Hypothalamus (tissue), 51 donors: Measurements from ENCODE around the gene PPM1B.
"Not testable (repeated sequence)": the region's sequence is repeated elsewhere in the genome, so short reads cannot be mapped to it uniquely, and the experiment has no call there.

Experiments used
- DNase-seq, 51 donors: peaks; one replicate each; lab custom pipeline; 2025; lab: John Stamatoyannopoulos, UW

Gene PPM1B

DNA sequence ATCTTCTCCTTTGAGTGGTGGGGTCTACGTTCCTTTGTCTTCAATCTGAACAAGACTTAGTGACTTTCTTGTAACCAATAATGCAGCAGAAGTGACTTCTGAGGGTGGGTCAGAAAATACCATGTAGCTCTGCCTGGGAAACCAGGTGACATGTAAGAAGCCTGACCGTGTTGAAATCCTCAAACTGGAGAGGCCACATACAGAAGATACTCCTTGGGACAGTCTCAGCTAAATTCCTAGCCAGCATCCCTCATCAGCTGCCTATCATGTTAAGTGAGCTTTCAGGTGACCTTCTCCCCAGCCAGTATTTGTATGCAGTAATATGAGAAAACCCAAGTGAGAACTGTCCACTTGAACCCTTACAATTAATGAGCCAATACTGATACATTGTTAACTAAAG, 27.0 kb downstream of the PPM1B start:
- no peak for DNase-seq

- no peak for DNase-seq
These were observed 29.1 kb downstream of the PPM1B start for GRCh38 chr2:44197816-44198215.

- DNase-seq = no peak
These were observed 31.3 kb downstream of the PPM1B start for GRCh38 chr2:44200011-44200410.

DNA sequence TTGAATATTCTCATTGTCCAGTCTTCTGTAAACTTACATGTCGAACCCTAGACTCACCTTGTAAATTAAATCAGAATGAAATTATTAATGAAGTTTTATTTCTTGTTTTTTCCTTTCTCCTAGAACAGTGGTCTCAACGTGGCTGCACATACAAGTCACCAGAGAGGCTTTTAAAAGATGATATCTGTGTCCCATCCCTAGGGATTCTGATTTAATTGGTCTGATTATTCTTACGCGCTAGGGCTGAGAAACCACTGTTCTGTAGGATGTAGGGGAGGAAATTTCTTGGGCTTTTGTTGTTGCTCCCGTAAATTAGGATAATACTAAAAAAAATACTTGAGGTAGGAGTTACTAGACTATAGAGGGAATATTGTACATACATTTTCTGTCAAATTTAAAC, 32.1 kb downstream of the PPM1B start:
- no peak for DNase-seq

DNA sequence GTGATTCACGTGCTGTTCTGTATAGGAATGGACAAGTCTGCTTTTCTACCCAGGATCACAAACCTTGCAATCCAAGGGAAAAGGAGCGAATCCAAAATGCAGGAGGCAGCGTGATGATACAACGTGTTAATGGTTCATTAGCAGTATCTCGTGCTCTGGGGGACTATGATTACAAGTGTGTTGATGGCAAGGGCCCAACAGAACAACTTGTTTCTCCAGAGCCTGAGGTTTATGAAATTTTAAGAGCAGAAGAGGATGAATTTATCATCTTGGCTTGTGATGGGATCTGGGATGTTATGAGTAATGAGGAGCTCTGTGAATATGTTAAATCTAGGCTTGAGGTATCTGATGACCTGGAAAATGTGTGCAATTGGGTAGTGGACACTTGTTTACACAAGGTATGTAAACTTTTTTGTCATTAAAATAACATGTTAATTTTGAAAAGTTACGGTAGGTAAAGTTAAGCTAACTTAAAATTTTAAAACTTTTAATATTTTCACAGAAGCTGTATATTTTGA, 33.0 kb downstream of the PPM1B start:
- peak in 1 of 51 donors; percentile 3 for DNase-seq

GRCh38 chr2:44203542-44203941, 34.9 kb downstream of the PPM1B start:
- DNase-seq = no peak

- DNase-seq = no peak
These were observed 36.5 kb downstream of the PPM1B start for GRCh38 chr2:44205169-44205568.

DNA sequence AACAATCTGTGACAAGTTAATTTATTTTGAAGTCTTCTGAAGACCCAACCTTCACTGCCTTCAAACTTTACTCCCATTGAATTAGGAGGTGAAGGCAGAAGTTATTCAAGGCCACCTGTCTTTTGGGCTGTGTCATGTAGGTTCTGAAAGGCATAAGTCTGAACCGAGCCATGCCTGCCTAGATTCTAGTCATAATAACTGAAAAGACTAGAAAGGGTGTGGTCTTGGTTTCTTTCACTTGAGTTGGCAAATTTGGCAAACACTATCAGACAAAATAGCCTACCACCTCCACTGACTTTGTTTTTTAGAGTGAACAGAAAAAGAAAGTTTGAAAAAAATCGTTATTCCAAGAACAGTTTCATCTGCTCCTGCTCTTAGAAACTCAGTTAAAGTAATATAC, 38.4 kb downstream of the PPM1B start:
- DNase-seq = no peak

GRCh38 chr2:44207648-44208047, 39.0 kb downstream of the PPM1B start:
- not testable (repeated sequence) for DNase-seq

- DNase-seq = no peak
These were observed 41.7 kb downstream of the PPM1B start for GRCh38 chr2:44210362-44210761.

DNA sequence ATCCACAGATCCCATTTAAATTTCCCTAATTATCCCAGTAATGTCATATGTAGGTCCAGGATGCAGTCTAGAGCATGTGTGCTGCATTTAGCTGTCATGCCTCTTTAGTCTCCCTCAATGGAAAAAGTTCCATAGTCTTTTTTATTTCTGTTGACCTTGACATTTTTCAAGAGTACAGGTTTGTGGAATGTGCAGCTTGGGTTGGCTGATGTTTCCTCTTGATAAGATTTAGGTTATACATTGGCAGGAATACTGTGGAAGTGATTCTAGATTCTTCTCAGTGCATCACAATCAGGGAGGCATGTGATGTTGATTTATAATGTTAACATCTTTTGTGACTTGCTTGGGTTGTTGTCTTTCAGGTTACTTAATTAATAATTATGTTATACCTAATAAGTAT, 42.5 kb downstream of the PPM1B start:
- DNase-seq = no peak

DNA sequence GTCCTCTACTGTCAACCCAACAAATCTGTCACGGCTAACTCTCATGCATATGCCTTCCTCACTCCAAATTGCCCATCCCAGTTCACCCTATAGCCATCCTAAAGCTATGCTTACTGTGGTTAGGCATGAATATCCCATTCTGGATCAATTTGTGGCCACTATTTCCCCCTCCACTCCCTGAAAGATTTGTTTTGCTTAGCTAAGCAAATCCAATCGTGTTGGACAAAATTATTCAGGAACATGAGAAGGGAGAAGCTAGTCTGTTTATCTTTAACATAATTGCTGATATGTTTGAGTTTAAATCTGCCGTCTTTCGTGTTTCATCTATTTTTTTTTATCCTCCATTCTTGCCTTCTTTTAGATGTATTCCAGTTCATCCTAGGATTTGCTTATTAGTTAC, 43.6 kb downstream of the PPM1B start:
- DNase-seq = no peak

- no peak for DNase-seq
These were observed 47.2 kb downstream of the PPM1B start for GRCh38 chr2:44215827-44216226.

DNA sequence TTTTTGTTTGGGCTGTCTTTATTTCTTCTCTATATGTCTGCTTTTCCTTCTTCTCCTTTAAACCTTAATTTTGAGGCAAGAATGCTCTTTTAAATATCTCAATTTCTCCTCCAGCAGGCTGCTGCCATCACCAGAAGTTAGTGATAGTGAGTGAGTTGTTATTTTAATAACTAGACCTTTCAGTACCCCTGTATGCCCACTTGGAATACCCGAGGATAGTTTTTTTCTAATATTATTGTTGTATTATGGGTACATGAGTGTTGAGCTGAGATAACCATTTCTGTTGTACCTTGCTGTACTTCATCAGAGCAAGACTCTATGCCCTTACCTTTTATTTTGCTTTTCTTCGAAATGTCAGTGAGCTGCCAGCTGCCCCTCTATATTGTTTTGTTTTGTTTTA, 50.1 kb downstream of the PPM1B start:
- DNase-seq = no peak

GRCh38 chr2:44226753-44227152, 58.1 kb downstream of the PPM1B start:
- no peak for DNase-seq

- peak in 3 of 51 donors; percentile 2 to 12 (median 6) for DNase-seq
These were observed 61.7 kb downstream of the PPM1B start for GRCh38 chr2:44230378-44230777.

GRCh38 chr2:44233450-44234128, 64.9 kb downstream of the PPM1B start:
- DNase-seq = no peak

DNA sequence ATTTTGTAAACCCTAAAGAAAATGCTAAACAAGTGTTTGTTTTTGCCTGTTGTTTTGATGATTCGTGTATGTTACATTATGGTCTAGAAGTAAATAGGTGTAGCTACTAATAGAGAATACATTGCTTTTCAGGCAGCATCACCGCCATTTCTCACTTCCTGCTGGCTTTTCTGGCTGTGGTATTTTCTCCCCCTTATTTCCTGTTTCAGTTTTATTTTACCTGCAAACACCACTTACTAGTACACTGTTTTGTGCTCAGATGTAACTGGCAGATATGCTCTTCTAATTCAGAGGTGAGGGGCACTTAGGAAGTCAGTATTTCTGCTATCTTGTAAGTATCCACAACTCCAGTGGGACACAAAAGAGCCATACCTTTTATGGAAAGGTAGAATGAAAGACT, 68.5 kb downstream of the PPM1B start:
- DNase-seq = no peak

GRCh38 chr2:44242904-44243303, 74.2 kb downstream of the PPM1B start:
- peak in 2 of 51 donors; percentile 7 to 37 for DNase-seq

DNA sequence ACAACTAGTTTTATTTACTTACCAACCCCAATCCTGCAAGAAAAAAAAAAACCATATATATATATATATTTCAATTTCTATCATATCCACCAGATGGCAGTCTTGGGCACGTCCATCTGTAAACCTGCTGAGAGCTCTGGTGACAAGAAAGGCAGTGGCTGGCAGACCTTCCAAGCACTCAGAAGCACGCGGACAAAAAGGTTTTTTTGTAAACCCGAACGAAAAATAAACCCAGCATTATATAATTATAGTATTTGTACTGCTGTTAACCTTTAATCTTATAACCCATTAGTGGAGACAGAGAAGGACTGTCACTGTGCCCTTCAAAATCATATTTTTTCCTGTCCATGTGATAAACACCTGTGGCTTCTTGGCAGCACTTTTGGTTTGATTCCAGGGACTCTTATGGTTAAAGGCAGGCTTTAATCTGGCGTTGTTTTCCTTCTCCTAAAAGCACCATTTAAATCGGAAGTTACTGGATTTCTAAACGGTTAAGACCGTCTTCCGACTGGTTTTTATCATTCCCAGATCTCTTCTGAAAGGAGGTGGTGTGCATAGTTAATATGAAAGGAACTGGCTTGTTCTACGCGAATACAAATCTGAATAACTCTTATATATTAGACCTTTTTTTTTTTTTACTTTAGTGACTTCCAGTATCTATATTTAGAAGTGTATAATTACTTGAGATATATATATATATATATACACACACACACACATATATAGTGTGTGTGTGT, 75.6 kb downstream of the PPM1B start:
- peak in 32 of 51 donors; percentile 2 to 74 (median 29) for DNase-seq

DNA sequence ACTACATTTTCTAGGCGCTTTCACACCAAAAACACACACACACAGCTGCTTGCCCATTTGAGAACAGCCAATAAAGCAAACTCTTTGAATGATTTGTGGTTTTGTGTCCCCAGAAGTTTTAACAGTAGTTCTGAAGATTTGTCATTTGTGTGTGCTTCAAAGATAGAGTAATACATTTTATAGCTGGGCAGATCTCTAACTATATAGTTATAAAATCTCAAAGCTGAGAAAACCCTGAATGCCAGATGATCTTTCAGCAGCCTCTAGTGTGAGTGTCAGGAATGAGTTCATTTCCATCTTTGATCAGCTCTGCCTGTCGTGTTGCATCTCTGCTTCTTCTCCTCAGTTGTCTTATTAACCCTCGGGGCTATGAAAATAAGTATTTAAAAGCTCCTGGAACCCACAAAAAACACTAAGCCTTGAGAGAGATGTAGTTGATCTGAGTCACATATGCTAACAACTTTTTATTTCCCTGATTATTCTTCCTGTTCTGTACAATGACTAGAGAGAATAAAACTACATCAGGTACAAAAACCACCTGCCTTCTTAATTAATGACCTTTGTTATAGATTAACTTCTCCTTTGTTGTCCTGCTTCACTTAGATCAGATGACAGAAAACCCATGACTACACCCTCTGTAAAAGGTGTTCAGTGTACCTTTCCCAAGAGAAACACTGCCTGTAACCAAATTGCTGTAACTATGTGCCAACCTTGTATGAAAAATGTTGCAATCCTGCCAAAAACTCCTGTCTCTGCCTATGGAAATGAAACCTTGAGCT, 76.6 kb downstream of the PPM1B start:
- DNase-seq = peak in 2 of 51 donors; percentile 18 to 39
